ENCODE measurements around the gene BBS5.

BBS5 gene

DNA sequence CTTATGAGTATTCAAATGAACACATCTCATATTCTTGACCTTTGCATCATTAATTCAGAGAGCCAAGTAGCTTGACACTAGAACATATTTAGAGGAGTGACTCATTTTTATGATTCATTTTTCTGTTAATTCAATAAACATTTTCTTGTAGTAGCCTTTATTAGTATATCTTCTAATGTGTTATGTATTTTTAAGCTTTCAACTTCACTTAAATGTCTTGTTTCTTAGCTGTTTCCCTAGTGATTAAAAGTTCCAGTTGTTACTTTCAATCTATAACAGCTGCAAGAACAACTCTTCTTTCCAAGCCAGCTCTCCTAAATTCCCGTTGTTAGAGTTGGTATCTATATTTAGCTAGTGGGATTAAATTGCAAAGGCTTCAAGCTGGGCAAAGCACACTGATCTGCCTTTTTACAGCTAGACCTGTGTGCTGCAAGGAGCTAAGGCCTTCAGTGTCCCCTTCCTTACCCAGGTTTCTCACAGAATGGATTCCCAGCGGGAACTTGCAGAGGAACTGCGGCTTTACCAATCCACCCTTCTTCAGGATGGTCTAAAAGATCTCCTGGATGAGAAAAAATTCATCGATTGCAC is 30.1 kb downstream of the BBS5 start, which contains the start of gene KLHL41:
KLHL41 (plus strand) TSS at position 405 of the 588 bp plus-strand sequence; CDS start at position 482, 77 bp downstream.
- no peak within 1 kb of the TSS for H3K4me3 ChIP-seq (ENCODE audit: low read depth, low read length, poor library complexity, severe bottlenecking)
- H3K9me3 ChIP-seq (ENCODE audit: low read length), result no peaks in the 10 kb centered on the region
- no peaks in the 10 kb centered on the region for H3K79me2 ChIP-seq (ENCODE audit: insufficient read depth, low read length)
- H3K27me3 ChIP-seq (ENCODE audit: insufficient read depth, low read length), result no peaks in the 10 kb centered on the region
- H3K36me3 ChIP-seq (ENCODE audit: insufficient read depth, low read length), result no peaks in the 10 kb centered on the region
- H3K27ac ChIP-seq (ENCODE audit: low read depth, low read length, poor library complexity, severe bottlenecking), result no peak within 1 kb of the TSS
- no peak within 1 kb of the TSS for H3K4me2 ChIP-seq (ENCODE audit: low read length)
- H2AFZ ChIP-seq (ENCODE audit: low read length), result no peak within 1 kb of the TSS
- no peaks in the 10 kb centered on the region for H3F3A ChIP-seq (ENCODE audit: insufficient read depth, low read length)
- H4K20me1 ChIP-seq (ENCODE audit: insufficient read depth, low read length), result no peaks in the 10 kb centered on the region
- no peaks in the 10 kb centered on the region for H3K4me1 ChIP-seq (ENCODE audit: insufficient read depth, low read length, severe bottlenecking)
- no peaks in the 10 kb centered on the region for H3K9me2 ChIP-seq (ENCODE audit: low read depth, low read length)
- TF ChIP-seq, protein P1, sequence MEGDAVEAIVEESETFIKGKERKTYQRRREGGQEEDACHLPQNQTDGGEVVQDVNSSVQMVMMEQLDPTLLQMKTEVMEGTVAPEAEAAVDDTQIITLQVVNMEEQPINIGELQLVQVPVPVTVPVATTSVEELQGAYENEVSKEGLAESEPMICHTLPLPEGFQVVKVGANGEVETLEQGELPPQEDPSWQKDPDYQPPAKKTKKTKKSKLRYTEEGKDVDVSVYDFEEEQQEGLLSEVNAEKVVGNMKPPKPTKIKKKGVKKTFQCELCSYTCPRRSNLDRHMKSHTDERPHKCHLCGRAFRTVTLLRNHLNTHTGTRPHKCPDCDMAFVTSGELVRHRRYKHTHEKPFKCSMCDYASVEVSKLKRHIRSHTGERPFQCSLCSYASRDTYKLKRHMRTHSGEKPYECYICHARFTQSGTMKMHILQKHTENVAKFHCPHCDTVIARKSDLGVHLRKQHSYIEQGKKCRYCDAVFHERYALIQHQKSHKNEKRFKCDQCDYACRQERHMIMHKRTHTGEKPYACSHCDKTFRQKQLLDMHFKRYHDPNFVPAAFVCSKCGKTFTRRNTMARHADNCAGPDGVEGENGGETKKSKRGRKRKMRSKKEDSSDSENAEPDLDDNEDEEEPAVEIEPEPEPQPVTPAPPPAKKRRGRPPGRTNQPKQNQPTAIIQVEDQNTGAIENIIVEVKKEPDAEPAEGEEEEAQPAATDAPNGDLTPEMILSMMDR (IDR thresholded peaks at IDR 0.05; ENCODE audit: low read length), result no peak
- TF ChIP-seq EZH2 (IDR thresholded peaks at IDR 0.05; ENCODE audit: borderline replicate concordance, low read length), result no peak
- H3K9ac ChIP-seq (ENCODE audit: low read length), result no peak within 1 kb of the TSS

DNA sequence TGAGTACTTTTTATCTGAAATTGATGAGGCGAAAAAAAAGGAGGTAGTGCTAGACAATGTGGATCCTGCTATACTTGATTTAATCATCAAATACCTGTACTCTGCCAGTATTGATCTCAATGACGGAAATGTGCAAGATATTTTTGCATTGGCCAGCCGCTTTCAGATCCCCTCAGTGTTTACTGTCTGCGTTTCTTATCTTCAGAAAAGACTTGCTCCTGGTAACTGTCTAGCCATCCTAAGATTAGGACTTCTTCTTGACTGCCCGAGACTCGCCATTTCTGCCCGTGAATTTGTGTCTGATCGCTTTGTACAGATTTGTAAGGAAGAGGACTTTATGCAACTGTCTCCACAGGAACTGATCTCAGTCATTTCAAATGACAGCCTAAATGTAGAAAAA is 30.7 kb downstream of the BBS5 start:
- Histone ChIP-seq H3F3A (ENCODE audit: insufficient read depth, low read length) (no peaks in the 10 kb centered on the region), H2AFZ (ENCODE audit: low read length) (no peak overlapping the region), H3K9me3 (ENCODE audit: low read length) (no peaks in the 10 kb centered on the region), H3K36me3 (ENCODE audit: insufficient read depth, low read length) (no peaks in the 10 kb centered on the region), H4K20me1 (ENCODE audit: insufficient read depth, low read length) (no peaks in the 10 kb centered on the region), H3K27me3 (ENCODE audit: insufficient read depth, low read length) (no peaks in the 10 kb centered on the region), H3K4me3 (ENCODE audit: low read depth, low read length, poor library complexity, severe bottlenecking) (no peak overlapping the region), H3K79me2 (ENCODE audit: insufficient read depth, low read length) (no peaks in the 10 kb centered on the region), H3K4me2 (ENCODE audit: low read length) (no peak overlapping the region), H3K4me1 (ENCODE audit: insufficient read depth, low read length, severe bottlenecking) (no peaks in the 10 kb centered on the region), H3K27ac (ENCODE audit: low read depth, low read length, poor library complexity, severe bottlenecking) (no peak overlapping the region), H3K9ac (ENCODE audit: low read length) (no peak overlapping the region), H3K9me2 (ENCODE audit: low read depth, low read length) (no peaks in the 10 kb centered on the region)
- no peak for TF ChIP-seq EZH2 (IDR thresholded peaks at IDR 0.05; ENCODE audit: borderline replicate concordance, low read length)
- TF ChIP-seq, protein P1 (IDR thresholded peaks at IDR 0.05; ENCODE audit: low read length), result no peak

DNA sequence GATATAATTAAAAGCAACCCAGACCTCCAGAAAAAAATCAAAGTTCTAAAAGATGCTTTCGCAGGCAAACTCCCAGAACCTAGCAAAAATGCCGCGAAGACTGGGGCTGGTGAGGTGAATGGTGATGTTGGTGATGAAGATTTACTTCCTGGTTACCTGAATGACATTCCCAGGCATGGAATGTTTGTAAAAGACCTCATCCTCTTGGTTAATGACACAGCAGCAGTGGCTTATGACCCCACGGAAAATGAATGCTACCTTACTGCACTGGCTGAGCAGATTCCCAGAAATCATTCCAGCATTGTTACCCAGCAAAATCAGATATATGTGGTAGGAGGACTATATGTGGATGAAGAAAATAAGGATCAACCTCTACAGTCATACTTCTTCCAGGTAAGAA is 31.2 kb downstream of the BBS5 start:
- Histone ChIP-seq H3K27me3 (ENCODE audit: insufficient read depth, low read length) (no peaks in the 10 kb centered on the region), H3K27ac (ENCODE audit: low read depth, low read length, poor library complexity, severe bottlenecking) (no peak overlapping the region), H3F3A (ENCODE audit: insufficient read depth, low read length) (no peaks in the 10 kb centered on the region), H2AFZ (ENCODE audit: low read length) (no peak overlapping the region), H3K79me2 (ENCODE audit: insufficient read depth, low read length) (no peaks in the 10 kb centered on the region), H3K9ac (ENCODE audit: low read length) (no peak overlapping the region), H3K9me3 (ENCODE audit: low read length) (no peaks in the 10 kb centered on the region), H3K9me2 (ENCODE audit: low read depth, low read length) (no peaks in the 10 kb centered on the region), H3K4me1 (ENCODE audit: insufficient read depth, low read length, severe bottlenecking) (no peaks in the 10 kb centered on the region), H3K36me3 (ENCODE audit: insufficient read depth, low read length) (no peaks in the 10 kb centered on the region), H3K4me3 (ENCODE audit: low read depth, low read length, poor library complexity, severe bottlenecking) (no peak overlapping the region), H4K20me1 (ENCODE audit: insufficient read depth, low read length) (no peaks in the 10 kb centered on the region), H3K4me2 (ENCODE audit: low read length) (no peak overlapping the region)
- TF ChIP-seq, protein P1 (IDR thresholded peaks at IDR 0.05; ENCODE audit: low read length), result no peak
- no peak for TF ChIP-seq EZH2 (IDR thresholded peaks at IDR 0.05; ENCODE audit: borderline replicate concordance, low read length)

Measured in OCI-LY1 (cell line).